ENCODE results near the gene SP140L.
"Not testable (repeated sequence)": the region's sequence is repeated elsewhere in the genome, so short reads cannot be mapped to it uniquely, and the experiment has no call there.

Gene SP140L

GRCh38 chr2:230306474-230306873 is 20.5 kb upstream of the SP140L start:
- Histone ChIP-seq H4K91ac (ENCODE audit: low read length) (no peak overlapping the region), H2BK12ac (ENCODE audit: low read length in 2 of 2) (no peak overlapping the region), H3K9ac (ENCODE audit: low read length) (no peak overlapping the region), H3K9me3 (ENCODE audit: control insufficient read depth, low read length) (peaks cover 15% of the 10 kb centered on the region), H3K4me2 (ENCODE audit: low read length, poor library complexity, severe bottlenecking) (no peak overlapping the region), H3K23ac (ENCODE audit: low read length in 2 of 2) (no peak overlapping the region), H3K14ac (ENCODE audit: low read length in 2 of 2) (no peak overlapping the region), H2AK5ac (ENCODE audit: low read length, severe bottlenecking) (no peak overlapping the region), H3K4me1 (ENCODE audit: control insufficient read depth, insufficient read depth, low read depth, low read length) (peaks cover 3% of the 10 kb centered on the region), H4K8ac (ENCODE audit: low read length) (no peak overlapping the region), H2BK15ac (ENCODE audit: low read depth, poor library complexity, severe bottlenecking) (peak overlapping the region; percentile 13), H2AFZ (ENCODE audit: low read depth, low read length) (no peak overlapping the region), H2BK5ac (ENCODE audit: low read depth, low read length, poor library complexity, severe bottlenecking) (no peak overlapping the region), H3K4ac (ENCODE audit: low read depth in 1 of 2, low read length in 2 of 2) (no peak overlapping the region), H3K27ac (ENCODE audit: low read length, poor library complexity, severe bottlenecking) (no peak overlapping the region), H3K27me3 (ENCODE audit: control insufficient read depth in 1 of 2, insufficient read depth in 1 of 2, low read length in 2 of 2) (no peaks in the 10 kb centered on the region), H2BK120ac (ENCODE audit: low read depth, low read length) (no peak overlapping the region), H3K18ac (ENCODE audit: low read depth in 1 of 2, low read length in 2 of 2) (no peak overlapping the region), H3K36me3 (ENCODE audit: control insufficient read depth in 1 of 2, insufficient read depth in 2 of 2, low read depth in 1 of 2, low read length in 2 of 2) (peaks cover 0 to 4% of the 10 kb centered on the region in 2 experiments), H3K4me3 (ENCODE audit: insufficient read depth in 1 of 2, low read depth in 1 of 2, low read length in 2 of 2) (no peak overlapping the region), H3K79me1 (replicated peaks; ENCODE audit: low read length, poor library complexity, severe bottlenecking) (no peaks in the 10 kb centered on the region)
- DNase-seq: no peak
- WGBS: 68% methylated on average over 2 of the region's 2 CpGs

- no peak overlapping the region for H3K9ac ChIP-seq (ENCODE audit: low read length)
- no peak for DNase-seq
These were observed 19.5 kb upstream of the SP140L start for GRCh38 chr2:230307485-230307884.

GRCh38 chr2:230308402-230309000 is 18.5 kb upstream of the SP140L start:
- Histone ChIP-seq H2BK5ac (ENCODE audit: low read depth, low read length, poor library complexity, severe bottlenecking) (no peak overlapping the region), H3K14ac (ENCODE audit: low read length in 2 of 2) (no peak overlapping the region), H2AK5ac (ENCODE audit: low read length, severe bottlenecking) (no peak overlapping the region), H2BK15ac (ENCODE audit: low read depth, poor library complexity, severe bottlenecking) (no peak overlapping the region), H3K4ac (ENCODE audit: low read depth in 1 of 2, low read length in 2 of 2) (no peak overlapping the region), H3K9ac (ENCODE audit: low read length) (no peak overlapping the region), H3K27me3 (ENCODE audit: control insufficient read depth in 1 of 2, insufficient read depth in 1 of 2, low read length in 2 of 2) (no peaks in the 10 kb centered on the region), H3K4me3 (ENCODE audit: insufficient read depth in 1 of 2, low read depth in 1 of 2, low read length in 2 of 2) (no peak overlapping the region), H4K91ac (ENCODE audit: low read length) (no peak overlapping the region), H3K36me3 (ENCODE audit: control insufficient read depth in 1 of 2, insufficient read depth in 2 of 2, low read depth in 1 of 2, low read length in 2 of 2) (peaks cover 0 to 4% of the 10 kb centered on the region in 2 experiments), H3K23ac (ENCODE audit: low read length in 2 of 2) (no peak overlapping the region), H4K8ac (ENCODE audit: low read length) (no peak overlapping the region), H2BK12ac (ENCODE audit: low read length in 2 of 2) (no peak overlapping the region), H2BK120ac (ENCODE audit: low read depth, low read length) (no peak overlapping the region), H3K9me3 (ENCODE audit: control insufficient read depth, low read length) (peaks cover 10% of the 10 kb centered on the region), H3K27ac (ENCODE audit: low read length, poor library complexity, severe bottlenecking) (no peak overlapping the region), H3K18ac (ENCODE audit: low read depth in 1 of 2, low read length in 2 of 2) (no peak overlapping the region), H3K4me1 (ENCODE audit: control insufficient read depth, insufficient read depth, low read depth, low read length) (peaks cover 3% of the 10 kb centered on the region), H3K79me1 (replicated peaks; ENCODE audit: low read length, poor library complexity, severe bottlenecking) (no peaks in the 10 kb centered on the region), H2AFZ (ENCODE audit: low read depth, low read length) (no peak overlapping the region), H3K4me2 (ENCODE audit: low read length, poor library complexity, severe bottlenecking) (no peak overlapping the region)
- DNase-seq: no peak
- WGBS: 84% methylated on average over 11 of the region's 12 CpGs

More at GRCh38 chr2:230307485-230307884, 19.5 kb upstream of the SP140L start:
- Histone ChIP-seq H3K4me3 (ENCODE audit: insufficient read depth in 1 of 2, low read depth in 1 of 2, low read length in 2 of 2) (no peak overlapping the region), H3K18ac (ENCODE audit: low read depth in 1 of 2, low read length in 2 of 2) (no peak overlapping the region), H3K4me1 (ENCODE audit: control insufficient read depth, insufficient read depth, low read depth, low read length) (peaks cover 3% of the 10 kb centered on the region), H3K9me3 (ENCODE audit: control insufficient read depth, low read length) (peaks cover 12% of the 10 kb centered on the region), H3K14ac (ENCODE audit: low read length in 2 of 2) (peak overlapping the region in 1 of 2 experiments; percentile 9), H2BK12ac (ENCODE audit: low read length in 2 of 2) (no peak overlapping the region), H3K27ac (ENCODE audit: low read length, poor library complexity, severe bottlenecking) (no peak overlapping the region), H2AFZ (ENCODE audit: low read depth, low read length) (no peak overlapping the region), H3K36me3 (ENCODE audit: control insufficient read depth in 1 of 2, insufficient read depth in 2 of 2, low read depth in 1 of 2, low read length in 2 of 2) (peaks cover 0 to 4% of the 10 kb centered on the region in 2 experiments), H3K4me2 (ENCODE audit: low read length, poor library complexity, severe bottlenecking) (no peak overlapping the region), H4K8ac (ENCODE audit: low read length) (no peak overlapping the region), H2BK5ac (ENCODE audit: low read depth, low read length, poor library complexity, severe bottlenecking) (no peak overlapping the region), H4K91ac (ENCODE audit: low read length) (no peak overlapping the region), H2BK120ac (ENCODE audit: low read depth, low read length) (no peak overlapping the region), H3K27me3 (ENCODE audit: control insufficient read depth in 1 of 2, insufficient read depth in 1 of 2, low read length in 2 of 2) (no peaks in the 10 kb centered on the region), H2BK15ac (ENCODE audit: low read depth, poor library complexity, severe bottlenecking) (no peak overlapping the region), H3K4ac (ENCODE audit: low read depth in 1 of 2, low read length in 2 of 2) (no peak overlapping the region), H3K79me1 (replicated peaks; ENCODE audit: low read length, poor library complexity, severe bottlenecking) (no peaks in the 10 kb centered on the region), H2AK5ac (ENCODE audit: low read length, severe bottlenecking) (no peak overlapping the region), H3K23ac (ENCODE audit: low read length in 2 of 2) (no peak overlapping the region)
- WGBS: 100% methylated on average over 2 of the region's 2 CpGs

DNA sequence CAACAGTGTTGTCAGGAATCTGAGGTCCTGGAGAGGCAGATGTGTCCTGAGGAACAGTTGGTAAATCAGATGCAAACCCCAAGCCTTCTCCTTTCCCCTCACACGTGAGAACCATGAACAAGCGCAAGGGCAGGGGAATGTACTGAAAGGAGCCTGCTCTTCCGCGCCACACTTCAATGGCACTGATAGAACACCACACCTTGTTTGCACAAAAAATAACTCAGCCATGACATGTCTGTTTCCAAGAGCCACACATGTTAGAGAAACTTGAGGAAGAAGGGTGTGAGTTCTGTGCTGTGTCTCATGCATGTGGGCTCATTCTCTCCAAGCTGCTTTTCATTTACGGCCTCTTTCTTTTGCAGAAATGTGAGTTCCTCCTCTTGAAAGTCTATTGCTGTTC is 16.2 kb upstream of the SP140L start:
- H2AFZ ChIP-seq (ENCODE audit: low read depth, low read length); H4K8ac ChIP-seq (ENCODE audit: low read length); H2BK12ac ChIP-seq (ENCODE audit: low read length in 2 of 2); H3K27ac ChIP-seq (ENCODE audit: low read length, poor library complexity, severe bottlenecking); H3K4me3 ChIP-seq (ENCODE audit: insufficient read depth in 1 of 2, low read depth in 1 of 2, low read length in 2 of 2); H3K9ac ChIP-seq (ENCODE audit: low read length); H3K9me3 ChIP-seq (ENCODE audit: control insufficient read depth, low read length); H4K91ac ChIP-seq (ENCODE audit: low read length); H3K4me1 ChIP-seq (ENCODE audit: control insufficient read depth, insufficient read depth, low read depth, low read length); H3K23ac ChIP-seq (ENCODE audit: low read length in 2 of 2); H3K4ac ChIP-seq (ENCODE audit: low read depth in 1 of 2, low read length in 2 of 2); H3K79me1 ChIP-seq (replicated peaks; ENCODE audit: low read length, poor library complexity, severe bottlenecking); H3K14ac ChIP-seq (ENCODE audit: low read length in 2 of 2); H3K4me2 ChIP-seq (ENCODE audit: low read length, poor library complexity, severe bottlenecking); H2AK5ac ChIP-seq (ENCODE audit: low read length, severe bottlenecking); H2BK5ac ChIP-seq (ENCODE audit: low read depth, low read length, poor library complexity, severe bottlenecking); H3K18ac ChIP-seq (ENCODE audit: low read depth in 1 of 2, low read length in 2 of 2); H3K27me3 ChIP-seq (ENCODE audit: control insufficient read depth in 1 of 2, insufficient read depth in 1 of 2, low read length in 2 of 2); DNase-seq; H2BK15ac ChIP-seq (ENCODE audit: low read depth, poor library complexity, severe bottlenecking); H2BK120ac ChIP-seq (ENCODE audit: low read depth, low read length); H3K36me3 ChIP-seq (ENCODE audit: control insufficient read depth in 1 of 2, insufficient read depth in 2 of 2, low read depth in 1 of 2, low read length in 2 of 2): not testable (repeated sequence)
- no CpG with 5 or more reads among the region's 5 CpGs for WGBS
